Pancreas (tissue), 10 donors: ENCODE measurements around the gene RPSA. TPM values are rescaled to one million over a fixed set of nuclear protein-coding genes. Genes with fewer than 3 reads are reported as not detected.
"Not testable (repeated sequence)": the region's sequence is repeated elsewhere in the genome, so short reads cannot be mapped to it uniquely, and the experiment has no call there.

Experiments
- ATAC-seq, 4 donors: fragments of 200-7000 bp; cut with Tn5 transposase; one replicate each; pipeline versions ENCODE4 v1.8.0 to v1.9.1; 2020; ENCODE audit warnings: mild to moderate bottlenecking in 4 of 4, moderate library complexity in 4 of 4
- DNase-seq, 6 donors: peaks; one replicate each; pipeline ENCODE4 v3.0.0-alpha.2; 2020
- FAIRE-seq: peaks from 2 replicates; lab custom pipeline; 2012; peaks lifted over from hg19 to GRCh38; lab: Jason Lieb, UNC
- H3K27ac ChIP-seq, 4 donors: fragments of 200-600 bp; sonication (generic); 1 replicate in 3 of 4; 2 replicates in 1 of 4; pipeline versions ENCODE4 v1.5.0 to v1.8.0; 2020
- H3K27me3 ChIP-seq, 4 donors: fragments of 200-600 bp; one replicate each; pipeline ENCODE4 v1.8.0; 2021
- H3K36me3 ChIP-seq, 3 donors: fragments of 200-600 bp; sonication (generic) in 1 of 3; one replicate each; pipeline versions ENCODE4 v1.5.0 to v1.8.0; 2020 to 2021
- H3K4me1 ChIP-seq, 3 donors: fragments of 200-600 bp; one replicate each; pipeline ENCODE4 v1.8.0; 2021
- H3K4me3 ChIP-seq, 4 donors: fragments of 200-600 bp; sonication (generic) in 2 of 4; one replicate each; pipeline versions ENCODE4 v1.5.0 to v1.8.0; 2020 to 2021
- H3K9me3 ChIP-seq, 4 donors: fragments of 200-600 bp; one replicate each; pipeline ENCODE4 v1.8.0; 2021
- WGBS, 2 donors: extraction: QIAGEN DNeasy Blood & Tissue Kit; methylation state at CpG; one replicate each; pipeline ENCODE4 v1.1.7; 2013; 5-methylcytosine and 5-hydroxymethylcytosine counted together
- intact Hi-C, 3 donors: fragments of 100-400 bp; cut with DNase I; formaldehyde crosslinking; loops; one replicate each; pipeline versions ENCODE4 v1.11.1 to v1.14.2; 2022
- polyA plus RNA-seq, 2 donors: library from polyadenylated mRNA; stranded (reverse); fragments of 200-250 nt; gene quantifications; one replicate each; pipeline ENCODE4 v1.2.3, GENCODE V29; 2013
- total RNA-seq, 6 donors: library from RNA; stranded (reverse); fragmentation: NEBNext Ultra II Directional in 4 of 6; extraction: Animal tissue kit (Norgen Biotek cat#: 25700) in 4 of 6; gene quantifications; one replicate each; pipeline versions ENCODE4 v1.2.1 to v1.2.4, GENCODE V29; 2021 to 2023
- TF ChIP-seq, protein P1 (sequence below), 4 donors: fragments of 200-600 bp; sonication (generic) in 3 of 4; IDR thresholded peaks; one replicate each; pipeline versions ENCODE4 v1.5.0 to v1.8.0; 2021; ENCODE audit warnings: antibody characterized with exemption in 4 of 4
- donor health status: healthy with polysubstance abuse.
- donor health status: DM: no; HTN: no; CAD: no; lungs with moderate emphysema.
- donor health status: DM: no; HTN: no; CAD: no.
- donor health status: control.
- donor health status: control.
- donor health status: Bipolar disorder and iron deficiency.
- donor health status: DM: yes; HTN: yes; CAD: no.
- donor health status: DM: no; HTN: no; CAD: no.
- donor health status: DM: no; HTN: no; CAD: no.
- donor health status: DM: yes; HTN: yes; CAD: no.

RPSA gene
- total and polyA plus RNA-seq, 8 donors = 540 to 1,016 (median 773) TPM

DNA sequence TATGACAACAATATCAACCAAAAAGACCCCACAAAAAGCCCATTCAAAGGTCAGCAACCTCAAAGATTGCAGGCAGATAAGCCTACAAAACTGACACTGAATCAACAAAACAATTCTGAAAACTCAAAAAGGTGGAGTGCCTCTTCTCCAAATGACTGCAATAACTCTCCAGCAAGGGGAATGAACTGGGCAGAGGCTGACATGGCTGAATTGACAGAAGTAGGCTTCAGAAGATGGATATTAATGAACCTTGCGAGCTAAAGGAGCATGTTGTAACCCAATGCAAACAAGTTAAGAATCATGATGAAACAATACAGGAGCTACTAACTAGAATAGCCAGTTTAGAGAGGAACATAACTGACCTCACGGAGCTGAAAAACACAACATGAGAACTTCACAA lies 43.7 kb upstream of the RPSA start:
- ATAC-seq (no peak), FAIRE-seq (no peak), DNase-seq (no peak)
- intact Hi-C loops = no loop called here
- Histone ChIP-seq H3K9me3 (no peaks in the 10 kb centered on the region), H3K36me3 (no peaks in the 10 kb centered on the region), H3K4me1 (no peaks in the 10 kb centered on the region), H3K4me3 (no peak overlapping the region), H3K27me3 (no peaks in the 10 kb centered on the region), H3K27ac (no peak overlapping the region)
- TF ChIP-seq, protein P1, sequence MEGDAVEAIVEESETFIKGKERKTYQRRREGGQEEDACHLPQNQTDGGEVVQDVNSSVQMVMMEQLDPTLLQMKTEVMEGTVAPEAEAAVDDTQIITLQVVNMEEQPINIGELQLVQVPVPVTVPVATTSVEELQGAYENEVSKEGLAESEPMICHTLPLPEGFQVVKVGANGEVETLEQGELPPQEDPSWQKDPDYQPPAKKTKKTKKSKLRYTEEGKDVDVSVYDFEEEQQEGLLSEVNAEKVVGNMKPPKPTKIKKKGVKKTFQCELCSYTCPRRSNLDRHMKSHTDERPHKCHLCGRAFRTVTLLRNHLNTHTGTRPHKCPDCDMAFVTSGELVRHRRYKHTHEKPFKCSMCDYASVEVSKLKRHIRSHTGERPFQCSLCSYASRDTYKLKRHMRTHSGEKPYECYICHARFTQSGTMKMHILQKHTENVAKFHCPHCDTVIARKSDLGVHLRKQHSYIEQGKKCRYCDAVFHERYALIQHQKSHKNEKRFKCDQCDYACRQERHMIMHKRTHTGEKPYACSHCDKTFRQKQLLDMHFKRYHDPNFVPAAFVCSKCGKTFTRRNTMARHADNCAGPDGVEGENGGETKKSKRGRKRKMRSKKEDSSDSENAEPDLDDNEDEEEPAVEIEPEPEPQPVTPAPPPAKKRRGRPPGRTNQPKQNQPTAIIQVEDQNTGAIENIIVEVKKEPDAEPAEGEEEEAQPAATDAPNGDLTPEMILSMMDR (IDR thresholded peaks at IDR 0.05) = no peak
- WGBS, 2 donors = 74 to 77% methylated on average over 2 of the region's 2 CpGs

DNA sequence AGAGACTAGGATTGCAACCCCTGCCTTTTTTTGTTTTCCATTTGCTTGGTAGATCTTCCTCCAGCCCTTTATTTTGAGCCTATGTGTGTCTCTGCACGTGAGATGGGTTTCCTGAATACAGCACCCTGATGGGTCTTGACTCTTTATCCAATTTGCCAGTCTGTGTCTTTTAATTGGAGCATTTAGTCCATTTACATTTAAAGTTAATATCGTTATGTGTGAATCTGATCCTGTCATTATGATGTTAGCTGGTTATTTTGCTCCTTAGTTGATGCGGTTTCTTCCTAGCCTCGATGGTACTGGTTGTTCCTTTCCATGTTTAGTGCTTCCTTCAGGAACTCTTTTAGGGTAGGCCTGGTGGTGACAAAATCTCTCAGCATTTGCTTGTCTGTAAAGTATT lies 36.1 kb upstream of the RPSA start:
- H3K27ac ChIP-seq, H3K27me3 ChIP-seq, H3K9me3 ChIP-seq, FAIRE-seq, H3K4me3 ChIP-seq, H3K4me1 ChIP-seq, ATAC-seq, H3K36me3 ChIP-seq, DNase-seq: not testable (repeated sequence)
- 87% methylated on average over 4 of the region's 4 CpGs for WGBS, 2 donors
- intact Hi-C loops = loop anchor here in 1 of 3 donors (10.0 kb wide), 1 partner anchor 166 kb away; no protein-coding TSS in a partner anchor

DNA sequence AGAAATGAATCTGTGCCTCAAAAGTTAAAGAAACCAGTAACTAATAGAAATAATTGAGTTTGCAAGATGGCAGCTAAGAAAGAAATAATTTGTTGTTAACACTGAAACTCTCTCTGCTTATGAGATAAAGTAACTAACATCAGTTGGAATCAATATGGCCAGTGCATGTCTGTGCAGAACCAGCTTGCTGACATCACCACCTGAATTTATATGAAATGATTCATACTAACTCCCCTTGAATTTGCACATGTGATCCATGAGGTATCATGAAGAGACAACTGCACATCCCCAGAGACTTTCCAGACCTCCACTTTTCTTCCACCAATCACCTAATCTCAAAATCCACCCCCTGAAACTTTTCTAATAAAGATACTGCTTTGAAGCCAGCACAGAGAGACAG lies 33.7 kb upstream of the RPSA start:
- no peaks in the 10 kb centered on the region for H3K27me3 ChIP-seq
- no peak overlapping the region for H3K4me3 ChIP-seq
- no peak for FAIRE-seq
- intact Hi-C loops = loop anchor here in 1 of 3 donors (10.0 kb wide), 1 partner anchor 168 kb away; no protein-coding TSS in a partner anchor
- TF ChIP-seq, protein P1 (IDR thresholded peaks at IDR 0.05) = no peak
- H3K4me1 ChIP-seq = no peaks in the 10 kb centered on the region
- no peak for ATAC-seq
- H3K27ac ChIP-seq = no peak overlapping the region
- no peaks in the 10 kb centered on the region for H3K36me3 ChIP-seq
- no peaks in the 10 kb centered on the region for H3K9me3 ChIP-seq
- DNase-seq = no peak

DNA sequence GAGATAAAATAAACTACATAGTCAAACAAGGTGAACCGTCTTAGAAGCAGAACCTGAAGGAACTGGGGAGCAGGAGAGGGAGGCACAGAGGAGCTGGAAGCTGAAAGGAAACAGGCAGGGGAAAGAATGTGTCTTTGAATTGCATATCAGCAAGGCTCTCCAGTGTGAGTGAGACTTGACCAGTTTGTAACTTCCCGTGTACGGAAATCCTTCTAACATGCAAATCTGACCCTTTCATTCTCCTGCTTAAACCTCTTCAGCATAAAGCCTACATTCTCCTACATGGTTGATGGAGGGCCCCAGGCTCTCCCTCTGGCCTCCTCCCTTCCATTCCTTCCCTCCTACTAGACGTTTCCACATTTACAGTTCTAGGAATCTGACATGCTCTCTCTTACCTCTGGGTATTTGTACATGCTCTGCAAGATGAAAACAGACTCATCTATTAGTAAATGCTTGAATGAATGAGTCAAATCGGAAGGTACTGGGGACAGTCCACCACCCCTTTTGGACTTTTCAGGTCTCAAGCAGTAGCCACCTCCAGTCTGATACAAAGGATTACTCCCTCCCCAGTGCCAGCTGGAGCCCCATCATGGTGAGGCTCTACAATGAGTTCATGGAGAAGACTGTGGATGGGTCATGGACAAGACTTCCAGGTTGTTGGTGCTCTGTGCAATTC lies 29.4 kb upstream of the RPSA start:
- Histone ChIP-seq H3K4me1 (peaks cover 13 to 28% (median 24%) of the 10 kb centered on the region in 3 donors), H3K27ac (no peak overlapping the region), H3K4me3 (no peak overlapping the region), H3K9me3 (no peaks in the 10 kb centered on the region), H3K27me3 (no peaks in the 10 kb centered on the region), H3K36me3 (no peaks in the 10 kb centered on the region)
- no peak for FAIRE-seq
- TF ChIP-seq, protein P1 (IDR thresholded peaks at IDR 0.05) = no peak
- intact Hi-C loops = loop anchor here in 1 of 3 donors (10.0 kb wide), 1 partner anchor 172 kb away; no protein-coding TSS in a partner anchor
- WGBS, 2 donors = 70 to 77% methylated on average over 5 of the region's 5 CpGs
- DNase-seq = no peak
- ATAC-seq = no peak

DNA sequence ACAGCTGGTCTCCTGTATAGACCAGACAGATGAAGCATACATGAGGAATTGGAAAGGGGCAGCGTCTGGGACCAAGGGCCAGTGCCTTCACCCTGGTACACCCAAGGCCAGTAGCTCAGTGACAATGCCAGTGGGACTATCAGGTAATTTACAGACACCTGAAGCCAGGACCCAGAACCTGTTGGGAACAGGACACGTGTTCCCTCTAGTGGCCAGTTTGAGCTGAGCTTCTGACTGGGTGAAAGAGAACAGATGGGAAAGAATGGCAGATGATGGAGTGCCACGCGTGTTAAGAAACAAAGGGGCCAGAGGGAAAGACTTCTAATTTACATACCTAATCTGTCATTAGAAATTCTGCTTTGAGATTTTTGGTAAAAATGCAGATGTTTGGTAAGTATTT lies 28.4 kb upstream of the RPSA start:
- no peaks in the 10 kb centered on the region for H3K27me3 ChIP-seq
- no peaks in the 10 kb centered on the region for H3K9me3 ChIP-seq
- H3K36me3 ChIP-seq = no peaks in the 10 kb centered on the region
- DNase-seq (peak in 4 of 6 donors; percentile 48 to 69 (median 54)), ATAC-seq (peak; percentile 59 to 78 (median 74)), FAIRE-seq (no peak)
- peaks cover 20 to 32% (median 32%) of the 10 kb centered on the region in 3 donors for H3K4me1 ChIP-seq
- TF ChIP-seq, protein P1 (IDR thresholded peaks at IDR 0.05) = peak; percentile 34 to 61 (median 53)
- intact Hi-C loops = loop anchor here in 1 of 3 donors (10.0 kb wide), 1 partner anchor 173 kb away; no protein-coding TSS in a partner anchor
- H3K27ac ChIP-seq = no peak overlapping the region
- WGBS, 2 donors = 11 to 24% methylated on average over 4 of the region's 4 CpGs
- H3K4me3 ChIP-seq = no peak overlapping the region
